CD4-positive, CD25-positive, alpha-beta regulatory T cell (primary cell): ENCODE data around the gene GON7. TPM values are rescaled to one million over a fixed set of nuclear protein-coding genes. Genes with fewer than 3 reads are reported as not detected.
"Not testable (repeated sequence)": the region's sequence is repeated elsewhere in the genome, so short reads cannot be mapped to it uniquely, and the experiment has no call there.

ENCODE experiments used
- ATAC-seq, 2 donors: fragments of 150-1000 bp; cut with Tn5 transposase; one replicate each; pipeline ENCODE4 v1.10.0; 2021; ENCODE audit warnings: low read depth in 2 of 2, moderate number of reproducible peaks in 2 of 2, moderate library complexity in 1 of 2
- DNase-seq, 3 donors: peaks; one replicate each; pipeline versions ENCODE4 v3.0.0 to v3.0.0-alpha.2; 2012 to 2022; ENCODE audit warnings: mixed read lengths in 1 of 3
- H3K27ac ChIP-seq: one replicate; pipeline ENCODE4 v1.7.0; 2013; ENCODE audit warnings: mild to moderate bottlenecking, low read length; ENCODE audit not compliant: insufficient read depth, poor library complexity, severe bottlenecking
- H3K27me3 ChIP-seq: one replicate; pipeline ENCODE4 v1.7.0; 2013; ENCODE audit warnings: low read length; ENCODE audit not compliant: control insufficient read depth, insufficient read depth
- H3K36me3 ChIP-seq: one replicate; pipeline ENCODE4 v1.7.0; 2013; ENCODE audit warnings: mild to moderate bottlenecking, low read length, moderate library complexity; ENCODE audit not compliant: control insufficient read depth, insufficient read depth
- H3K4me1 ChIP-seq: 2 replicates; pipeline ENCODE4 v1.7.0; 2013; ENCODE audit warnings: mild to moderate bottlenecking, low read length; ENCODE audit not compliant: insufficient read depth, control insufficient read depth, poor library complexity, severe bottlenecking
- H3K4me3 ChIP-seq: one replicate; pipeline ENCODE4 v1.7.0; 2013; ENCODE audit warnings: low read depth, mild to moderate bottlenecking, low read length, moderate library complexity
- H3K9me3 ChIP-seq, 2 experiments: 1 replicate in 1 of 2; 2 replicates in 1 of 2; pipeline ENCODE4 v1.7.0; 2013; ENCODE audit warnings: low read length in 2 of 2, mild to moderate bottlenecking in 1 of 2, moderate library complexity in 1 of 2; ENCODE audit not compliant: control insufficient read depth in 2 of 2
- H3K27ac Mint-ChIP-seq, 3 donors: one replicate each; pipeline ENCODE4 v1.8.0; 2020 to 2022; ENCODE audit warnings: mild to moderate bottlenecking in 3 of 3, mixed read lengths in 3 of 3, moderate library complexity in 2 of 3
- H3K27me3 Mint-ChIP-seq: one replicate; pipeline ENCODE4 v1.8.0; 2022; ENCODE audit warnings: mild to moderate bottlenecking, mixed read lengths
- H3K36me3 Mint-ChIP-seq: one replicate; pipeline ENCODE4 v1.8.0; 2020; ENCODE audit warnings: mixed read lengths
- H3K4me1 Mint-ChIP-seq, 4 donors: one replicate each; pipeline ENCODE4 v1.8.0; 2020 to 2022; ENCODE audit warnings: mixed read lengths in 4 of 4, mild to moderate bottlenecking in 1 of 4
- H3K4me3 Mint-ChIP-seq, 4 donors: one replicate each; pipeline ENCODE4 v1.8.0; 2020 to 2022; ENCODE audit warnings: mild to moderate bottlenecking in 4 of 4, mixed read lengths in 4 of 4, moderate library complexity in 3 of 4
- H3K9me3 Mint-ChIP-seq, 7 donors: one replicate each; pipeline ENCODE4 v1.8.0; 2020 to 2022; ENCODE audit warnings: mixed read lengths in 7 of 7, mild to moderate bottlenecking in 3 of 7, moderate library complexity in 2 of 7
- polyA plus RNA-seq, 4 donors: library from polyadenylated mRNA; unstranded; fragments of 300-500 nt; fragmentation: Illumina TruSeq; gene quantifications; one replicate each; pipeline ENCODE4 v1.2.3, GENCODE V29; 2021
- total RNA-seq: library from RNA; stranded (reverse); gene quantifications from one replicate; pipeline ENCODE4 v1.2.3, GENCODE V29; 2022

GON7 gene
- total and polyA plus RNA-seq, 5 donors from 2014 or later, result 7.1 to 31.0 (median 30.0) TPM

DNA sequence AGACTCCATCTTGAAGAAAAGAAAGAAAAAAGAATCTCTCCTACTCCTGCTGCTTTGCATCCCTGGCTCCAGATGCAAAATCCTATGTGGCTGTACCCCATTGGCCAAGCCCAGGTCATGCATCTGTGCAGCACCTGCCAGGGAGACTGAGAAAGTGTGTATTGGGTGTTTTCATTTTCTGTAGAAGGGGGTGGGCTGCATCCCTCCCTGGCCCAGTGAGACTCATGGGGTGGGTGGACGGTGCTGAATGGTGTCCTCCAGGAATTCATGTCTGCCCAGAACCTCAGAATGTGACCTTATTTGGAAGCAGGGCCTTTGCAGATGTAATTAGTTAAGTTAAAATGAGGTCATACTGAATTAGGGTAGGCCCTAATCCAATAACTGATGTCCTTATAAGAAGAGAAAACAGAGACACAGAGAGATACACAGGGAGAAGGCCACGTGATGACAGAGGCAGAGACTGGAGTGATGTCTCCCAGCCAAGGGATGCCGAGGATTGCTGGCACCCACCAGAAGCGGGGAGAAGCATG lies 45.4 kb downstream of the GON7 start:
- no peak overlapping the region for H3K4me3 Mint-ChIP-seq
- no peak overlapping the region for H3K27ac Mint-ChIP-seq
- H3K4me1 Mint-ChIP-seq, result peaks cover 0 to 9% (median 0%) of the 10 kb centered on the region in 4 donors
- Histone ChIP-seq H3K9me3 (no peaks in the 10 kb centered on the region), H3K4me3 (no peak overlapping the region), H3K27me3 (no peaks in the 10 kb centered on the region), H3K36me3 (no peaks in the 10 kb centered on the region), H3K27ac (no peak overlapping the region), H3K4me1 (no peaks in the 10 kb centered on the region)
- DNase-seq, result no peak
- peaks cover 6% of the 10 kb centered on the region for H3K27me3 Mint-ChIP-seq
- no peak for ATAC-seq
- no peaks in the 10 kb centered on the region for H3K36me3 Mint-ChIP-seq
- no peaks in the 10 kb centered on the region for H3K9me3 Mint-ChIP-seq

DNA sequence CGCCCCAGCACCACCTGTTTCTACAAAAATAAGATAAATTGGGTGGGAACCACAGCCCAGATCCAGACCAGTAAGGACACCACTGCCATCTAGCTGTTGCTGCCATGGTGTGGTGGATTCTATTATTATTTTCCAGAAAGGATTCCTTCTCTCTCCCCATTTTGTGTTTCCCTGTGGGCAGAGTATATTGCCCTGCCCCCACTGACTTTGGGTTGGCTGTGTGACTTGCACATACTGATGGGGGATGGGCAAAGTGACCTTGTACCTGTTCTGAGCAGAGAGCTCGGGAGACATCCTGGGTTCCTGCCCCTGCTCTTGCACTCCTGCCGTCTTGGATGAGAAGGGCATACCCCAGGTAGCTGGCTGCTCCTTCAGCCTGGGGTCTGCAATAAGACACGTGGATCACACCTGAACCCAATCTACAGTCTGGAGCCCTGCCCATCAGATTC lies 46.5 kb downstream of the GON7 start:
- no peaks in the 10 kb centered on the region for H3K9me3 Mint-ChIP-seq
- H3K27me3 ChIP-seq, result no peaks in the 10 kb centered on the region
- H3K9me3 ChIP-seq, result no peaks in the 10 kb centered on the region
- H3K4me1 Mint-ChIP-seq, result peaks cover 0 to 10% (median 0%) of the 10 kb centered on the region in 4 donors
- DNase-seq (peak in 1 of 3 donors; percentile 23), ATAC-seq (no peak)
- H3K36me3 Mint-ChIP-seq, result no peaks in the 10 kb centered on the region
- H3K4me1 ChIP-seq, result no peaks in the 10 kb centered on the region
- H3K4me3 ChIP-seq, result no peak overlapping the region
- peak overlapping the region in 1 of 3 donors; percentile 14 for H3K27ac Mint-ChIP-seq
- H3K36me3 ChIP-seq, result no peaks in the 10 kb centered on the region
- no peak overlapping the region for H3K4me3 Mint-ChIP-seq
- peaks cover 6% of the 10 kb centered on the region for H3K27me3 Mint-ChIP-seq
- no peak overlapping the region for H3K27ac ChIP-seq

DNA sequence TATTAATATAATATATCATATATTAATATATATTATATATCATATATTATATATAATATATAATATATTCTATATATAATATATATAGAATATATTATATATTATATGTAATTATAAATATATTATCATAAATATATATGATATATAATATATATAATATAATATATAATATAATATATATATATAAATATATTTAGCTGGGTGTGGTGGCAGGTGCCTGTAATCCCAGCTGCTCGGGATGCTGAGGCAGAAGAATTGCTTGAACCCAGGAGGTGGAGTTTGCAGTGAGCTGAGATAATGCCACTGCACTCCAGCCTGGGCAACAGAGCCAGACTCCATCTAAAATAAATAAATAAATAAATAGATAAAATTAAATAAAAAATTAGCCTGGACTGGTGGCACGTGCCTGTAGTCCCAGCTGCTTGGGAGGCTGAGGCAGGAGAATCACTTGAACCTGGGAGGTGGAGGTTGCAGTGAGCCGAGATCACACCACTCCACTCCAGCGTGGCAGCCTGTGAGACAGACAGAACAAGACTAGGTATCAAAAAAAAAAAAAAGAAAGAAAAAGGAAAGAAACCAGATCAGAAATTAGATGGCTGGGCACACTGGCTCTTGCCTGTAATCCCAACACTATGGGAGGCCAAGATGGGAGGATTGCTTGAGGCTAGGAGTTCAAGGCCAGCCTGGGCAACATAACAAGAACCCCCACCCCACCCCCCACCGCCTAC lies 47.1 kb downstream of the GON7 start:
- H3K27me3 ChIP-seq, H3K36me3 ChIP-seq, H3K36me3 Mint-ChIP-seq, DNase-seq, ATAC-seq, H3K4me3 Mint-ChIP-seq, H3K27ac ChIP-seq, H3K4me1 Mint-ChIP-seq, H3K27me3 Mint-ChIP-seq, H3K4me1 ChIP-seq, H3K9me3 ChIP-seq, H3K4me3 ChIP-seq, H3K9me3 Mint-ChIP-seq, H3K27ac Mint-ChIP-seq: not testable (repeated sequence)

DNA sequence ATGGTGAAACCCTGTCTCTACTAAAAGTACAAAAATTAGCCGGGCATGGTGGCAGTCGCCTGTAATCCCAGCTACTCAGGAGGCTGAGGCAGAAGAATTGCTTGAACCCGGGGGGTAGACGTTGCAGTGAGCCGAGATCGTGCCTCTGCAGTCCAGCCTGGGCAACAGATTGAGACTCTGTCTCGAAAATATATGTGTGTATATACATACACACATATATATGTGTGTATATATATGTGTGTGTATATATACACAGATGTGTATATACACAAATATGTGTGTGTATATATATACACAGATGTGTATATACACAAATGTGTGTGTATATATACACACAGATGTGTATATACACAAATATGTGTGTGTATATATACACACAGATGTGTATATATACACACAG lies 48.5 kb downstream of the GON7 start:
- not testable (repeated sequence) for H3K4me1 ChIP-seq, H3K27ac ChIP-seq, ATAC-seq, H3K4me3 ChIP-seq, H3K27me3 Mint-ChIP-seq, H3K27ac Mint-ChIP-seq, H3K36me3 Mint-ChIP-seq, H3K36me3 ChIP-seq, H3K9me3 ChIP-seq, H3K9me3 Mint-ChIP-seq, H3K4me3 Mint-ChIP-seq, H3K27me3 ChIP-seq, H3K4me1 Mint-ChIP-seq, DNase-seq

DNA sequence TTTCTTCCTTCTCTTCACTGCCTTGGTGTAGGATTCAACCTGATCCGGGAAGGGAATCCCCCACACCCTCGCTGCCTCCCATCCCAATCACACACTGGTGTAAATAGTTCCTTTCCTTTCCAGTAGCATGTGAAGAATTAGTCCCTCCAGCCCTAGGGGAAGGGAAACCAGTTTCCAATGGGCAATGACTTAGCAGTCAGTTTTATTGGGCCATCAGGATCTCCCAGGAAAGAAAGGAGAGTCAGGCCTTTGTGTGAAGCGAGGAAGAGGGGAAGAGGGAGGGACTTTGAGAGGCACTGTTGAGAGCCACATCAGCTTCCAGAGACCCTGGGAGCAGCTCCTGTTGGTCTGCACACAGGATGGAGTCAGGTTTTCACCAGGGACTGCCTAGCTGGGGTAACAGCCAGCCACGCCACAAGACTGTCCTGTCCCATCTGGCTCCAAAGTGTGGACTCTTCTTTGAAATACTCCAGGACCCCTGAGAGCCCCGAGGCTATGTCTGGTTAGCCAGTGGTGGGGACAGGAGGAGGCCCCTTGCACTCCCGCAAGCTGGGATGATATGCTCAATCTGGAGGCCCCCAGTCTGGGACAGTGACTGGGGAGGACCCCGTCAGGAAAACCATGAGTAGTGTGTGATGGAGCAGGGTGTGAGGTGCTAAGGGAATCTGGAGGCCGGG lies 50.0 kb downstream of the GON7 start:
- peaks cover 6% of the 10 kb centered on the region for H3K27me3 Mint-ChIP-seq
- H3K9me3 Mint-ChIP-seq, result no peaks in the 10 kb centered on the region
- DNase-seq, result no peak
- H3K27ac Mint-ChIP-seq, result no peak overlapping the region
- H3K36me3 Mint-ChIP-seq, result no peaks in the 10 kb centered on the region
- H3K27ac ChIP-seq, result no peak overlapping the region
- H3K36me3 ChIP-seq, result no peaks in the 10 kb centered on the region
- no peak overlapping the region for H3K4me3 ChIP-seq
- no peak overlapping the region for H3K4me3 Mint-ChIP-seq
- H3K9me3 ChIP-seq, result no peaks in the 10 kb centered on the region
- no peaks in the 10 kb centered on the region for H3K27me3 ChIP-seq
- H3K4me1 ChIP-seq, result no peaks in the 10 kb centered on the region
- no peak for ATAC-seq
- H3K4me1 Mint-ChIP-seq, result peaks cover 0 to 10% (median 0%) of the 10 kb centered on the region in 4 donors

DNA sequence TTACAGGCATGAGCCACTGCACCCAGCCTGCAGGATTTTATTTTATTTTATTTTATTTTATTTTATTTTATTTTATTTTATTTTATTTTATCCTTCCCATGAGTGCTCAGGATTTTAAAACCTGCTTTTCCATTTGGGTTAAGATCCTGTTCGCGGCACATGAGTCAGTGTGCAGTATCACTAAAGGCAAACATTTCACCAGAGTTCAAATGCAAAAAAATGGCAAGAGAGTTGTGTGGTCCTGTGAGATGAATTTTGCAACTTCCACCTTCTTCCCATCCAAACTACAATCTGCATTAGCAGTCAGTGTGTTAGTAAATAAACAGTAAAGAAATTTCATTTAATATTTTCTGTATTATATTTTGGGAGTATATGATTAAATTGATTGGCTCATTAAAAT lies 51.2 kb downstream of the GON7 start:
- H3K27ac Mint-ChIP-seq, result no peak overlapping the region
- ATAC-seq (no peak), DNase-seq (no peak)
- Histone ChIP-seq H3K36me3 (no peaks in the 10 kb centered on the region), H3K9me3 (no peaks in the 10 kb centered on the region), H3K27me3 (no peaks in the 10 kb centered on the region), H3K4me1 (no peaks in the 10 kb centered on the region), H3K27ac (no peak overlapping the region), H3K4me3 (no peak overlapping the region)
- H3K4me1 Mint-ChIP-seq, result peaks cover 0 to 10% (median 0%) of the 10 kb centered on the region in 4 donors
- H3K36me3 Mint-ChIP-seq, result no peaks in the 10 kb centered on the region
- H3K4me3 Mint-ChIP-seq, result no peak overlapping the region
- H3K9me3 Mint-ChIP-seq, result no peaks in the 10 kb centered on the region
- H3K27me3 Mint-ChIP-seq, result peaks cover 6% of the 10 kb centered on the region

DNA sequence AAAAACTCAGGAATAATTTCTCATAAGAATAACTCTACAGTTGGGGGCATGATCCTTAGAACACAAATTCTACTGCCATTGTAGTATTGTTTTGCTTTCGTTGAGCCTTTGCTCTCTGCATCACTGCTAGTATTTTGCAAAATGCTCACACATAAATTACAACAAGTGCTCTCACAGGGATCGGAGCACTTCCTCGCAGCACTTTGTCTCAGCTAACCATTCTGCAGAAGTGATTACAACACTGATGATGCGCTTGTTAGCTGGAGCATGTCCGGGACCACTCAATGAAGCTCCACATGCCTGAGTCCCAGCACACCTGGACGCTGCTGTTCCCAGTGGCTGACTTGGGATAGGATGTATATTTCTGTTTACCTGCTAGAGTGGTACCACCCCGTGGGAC lies 53.7 kb downstream of the GON7 start:
- Histone ChIP-seq H3K36me3 (no peaks in the 10 kb centered on the region), H3K4me1 (no peaks in the 10 kb centered on the region), H3K27me3 (peaks cover 2% of the 10 kb centered on the region), H3K27ac (no peak overlapping the region), H3K4me3 (no peak overlapping the region), H3K9me3 (no peaks in the 10 kb centered on the region)
- no peak overlapping the region for H3K27ac Mint-ChIP-seq
- no peaks in the 10 kb centered on the region for H3K36me3 Mint-ChIP-seq
- peaks cover 0 to 10% (median 0%) of the 10 kb centered on the region in 4 donors for H3K4me1 Mint-ChIP-seq
- no peaks in the 10 kb centered on the region for H3K9me3 Mint-ChIP-seq
- peaks cover 6% of the 10 kb centered on the region for H3K27me3 Mint-ChIP-seq
- ATAC-seq (no peak), DNase-seq (no peak)
- H3K4me3 Mint-ChIP-seq, result no peak overlapping the region
